Measurements from ENCODE around the gene CD9. TPM values are rescaled to one million over a fixed set of nuclear protein-coding genes. Genes with fewer than 3 reads are reported as not detected.
"Not testable (repeated sequence)": the region's sequence is repeated elsewhere in the genome, so short reads cannot be mapped to it uniquely, and the experiment has no call there.

Gene CD9
- total and polyA plus RNA-seq, 2 donors (not counting 3 experiments of a cell fraction or from before 2014, with no cell fraction given) = 379 to 1,225 TPM

GRCh38 chr12:6159166-6160011 lies 40.8 kb upstream of the CD9 start:
- H3K9ac ChIP-seq (replicated peaks; ENCODE audit: extremely low read depth, insufficient read depth, low read length); H3K9me1 ChIP-seq (replicated peaks; ENCODE audit: control insufficient read depth, extremely low read depth, insufficient read depth, low read length); H3K36me3 ChIP-seq (ENCODE audit: control insufficient read depth in 2 of 2, extremely low read depth in 1 of 2, insufficient read depth in 2 of 2, low read length in 2 of 2); H4K20me1 ChIP-seq (replicated peaks; ENCODE audit: control insufficient read depth, extremely low read depth, insufficient read depth, low read length); H2AFZ ChIP-seq (ENCODE audit: low read depth, low read length); H3K79me2 ChIP-seq (ENCODE audit: control insufficient read depth, insufficient read depth, low read length); dilution Hi-C loops (cut with MboI; ENCODE audit: extremely low pct_ligation_motif_present, low sequenced_read_pairs); intact Hi-C loops (cut with micrococcal nuclease); H3K27me3 ChIP-seq (ENCODE audit: control insufficient read depth in 2 of 2, insufficient read depth in 2 of 2, low read length in 2 of 2); BruUV-seq (replicated peaks); POLR2A ChIA-PET; H3K4me2 ChIP-seq (ENCODE audit: insufficient read depth, low read length); H3K4me3 ChIP-seq (replicated peaks in 1 of 3; ENCODE audit: insufficient read depth in 1 of 3, low read depth in 1 of 3, low read length in 3 of 3); DNase-seq (ENCODE audit: low read depth, low spot score); H3K9me3 ChIP-seq (replicated peaks; ENCODE audit: control insufficient read depth, insufficient read depth, low read length); FAIRE-seq: not testable (repeated sequence)
- CTCF ChIA-PET = interaction anchor here (1.1 to 3.1 kb wide), 3 partner anchors 8 to 85 kb away, joined by 5 to 11 read pairs (median 7); no protein-coding TSS in a partner anchor
- Histone ChIP-seq H3K4me1 (ENCODE audit: control insufficient read depth, extremely low read depth, insufficient read depth, low read length) (peaks cover 42% of the 10 kb centered on the region), H3K27ac (ENCODE audit: insufficient read depth, low read depth, low read length) (peak overlapping the region; percentile 93)

GRCh38 chr12:6160049-6160649 lies 40.1 kb upstream of the CD9 start:
- H3K27ac ChIP-seq (ENCODE audit: insufficient read depth, low read depth, low read length) = peak overlapping the region; percentile 94
- dilution Hi-C loops (cut with MboI; ENCODE audit: extremely low pct_ligation_motif_present, low sequenced_read_pairs); intact Hi-C loops (cut with micrococcal nuclease); H3K4me3 ChIP-seq (replicated peaks in 1 of 3; ENCODE audit: insufficient read depth in 1 of 3, low read depth in 1 of 3, low read length in 3 of 3); H4K20me1 ChIP-seq (replicated peaks; ENCODE audit: control insufficient read depth, extremely low read depth, insufficient read depth, low read length); H3K36me3 ChIP-seq (ENCODE audit: control insufficient read depth in 2 of 2, extremely low read depth in 1 of 2, insufficient read depth in 2 of 2, low read length in 2 of 2); H3K9me3 ChIP-seq (replicated peaks; ENCODE audit: control insufficient read depth, insufficient read depth, low read length); H3K79me2 ChIP-seq (ENCODE audit: control insufficient read depth, insufficient read depth, low read length); DNase-seq (ENCODE audit: low read depth, low spot score); H3K9me1 ChIP-seq (replicated peaks; ENCODE audit: control insufficient read depth, extremely low read depth, insufficient read depth, low read length); H3K4me2 ChIP-seq (ENCODE audit: insufficient read depth, low read length); H3K9ac ChIP-seq (replicated peaks; ENCODE audit: extremely low read depth, insufficient read depth, low read length); H3K27me3 ChIP-seq (ENCODE audit: control insufficient read depth in 2 of 2, insufficient read depth in 2 of 2, low read length in 2 of 2); H2AFZ ChIP-seq (ENCODE audit: low read depth, low read length); FAIRE-seq: not testable (repeated sequence)
- POLR2A ChIA-PET = interaction anchor here (1.7 kb wide), 1 partner anchor 36 kb away, joined by 5 read pairs; the partner anchor contains the start of gene VWF
- CTCF ChIA-PET = interaction anchor here (1.9 to 3.1 kb wide), 2 partner anchors 15 to 125 kb away, joined by 5 to 11 read pairs; no protein-coding TSS in a partner anchor
- TSS peak; percentile 96 for BruUV-seq (replicated peaks)
- H3K4me1 ChIP-seq (ENCODE audit: control insufficient read depth, extremely low read depth, insufficient read depth, low read length) = peaks cover 38% of the 10 kb centered on the region
